GM23338 (cell line): ENCODE measurements around the gene RPS25. TPM values are rescaled to one million over a fixed set of nuclear protein-coding genes. Genes with fewer than 3 reads are reported as not detected.
A peak's percentile ranks its signal among the peaks of the same experiment; 100 is the strongest.

Source experiments
- ATAC-seq: fragments of 200-7000 bp; cut with Tn5 transposase; 3 replicates; pipeline ENCODE4 v1.9.1; 2020
- DNase-seq: peaks from one replicate; pipeline ENCODE4 v3.0.0-alpha.2; 2015; ENCODE audit warnings: low spot score
- H2AFZ ChIP-seq: fragments of 200-600 bp; sonication (generic); 2 replicates; pipeline ENCODE4 v1.8.0; 2016; ENCODE audit warnings: antibody characterized with exemption, mild to moderate bottlenecking, moderate library complexity
- H3F3A ChIP-seq: fragments of 200-600 bp; sonication (generic); replicated peaks from 2 replicates; pipeline ENCODE4 v1.8.0; 2017; ENCODE audit warnings: antibody characterized with exemption, mixed run types, low read depth
- H3K27ac ChIP-seq: fragments of 200-600 bp; sonication (generic); 2 replicates; pipeline ENCODE4 v1.6.1; 2016; ENCODE audit warnings: low read depth
- H3K27me3 ChIP-seq: fragments of 200-600 bp; sonication (generic); 2 replicates; pipeline ENCODE4 v1.8.0; 2016; ENCODE audit warnings: mild to moderate bottlenecking, mixed run types, moderate library complexity; ENCODE audit not compliant: insufficient read depth
- H3K36me3 ChIP-seq: fragments of 200-600 bp; sonication (generic); 2 replicates; pipeline ENCODE4 v1.8.0; 2016; ENCODE audit warnings: mild to moderate bottlenecking; ENCODE audit not compliant: insufficient read depth
- H3K4me1 ChIP-seq: fragments of 200-600 bp; sonication (generic); 2 replicates; pipeline ENCODE4 v1.8.0; 2016; ENCODE audit warnings: mild to moderate bottlenecking, moderate library complexity; ENCODE audit not compliant: insufficient read depth
- H3K4me2 ChIP-seq: fragments of 200-600 bp; sonication (generic); 2 replicates; pipeline ENCODE4 v1.7.1; 2017; ENCODE audit warnings: mixed run types
- H3K4me3 ChIP-seq: fragments of 200-600 bp; sonication (generic); 2 replicates; pipeline ENCODE4 v1.6.1; 2016; ENCODE audit warnings: mixed run types
- H3K79me2 ChIP-seq: fragments of 200-600 bp; sonication (generic); replicated peaks from 2 replicates; pipeline ENCODE4 v1.8.0; 2017; ENCODE audit warnings: mild to moderate bottlenecking; ENCODE audit not compliant: insufficient read depth
- H3K9me2 ChIP-seq: fragments of 200-600 bp; sonication (generic); 2 replicates; pipeline ENCODE4 v1.8.0; 2017; ENCODE audit not compliant: insufficient read depth
- H4K20me1 ChIP-seq: fragments of 200-600 bp; sonication (generic); replicated peaks from 2 replicates; pipeline ENCODE4 v1.8.0; 2017; ENCODE audit warnings: mild to moderate bottlenecking; ENCODE audit not compliant: insufficient read depth
- H3K27ac Mint-ChIP-seq: 2 replicates; pipeline ENCODE4 v1.8.0; 2020; ENCODE audit warnings: inconsistent platforms, mild to moderate bottlenecking, moderate library complexity, mixed read lengths
- H3K27me3 Mint-ChIP-seq: 3 replicates; pipeline ENCODE4 v1.8.0; 2022; ENCODE audit warnings: low read depth, mild to moderate bottlenecking, moderate library complexity, mixed read lengths, inconsistent platforms; ENCODE audit not compliant: insufficient read depth, poor library complexity
- H3K36me3 Mint-ChIP-seq: 3 replicates; pipeline ENCODE4 v1.8.0; 2021; ENCODE audit warnings: low read depth, mild to moderate bottlenecking, inconsistent platforms, moderate library complexity, mixed read lengths
- H3K4me1 Mint-ChIP-seq: 3 replicates; pipeline ENCODE4 v1.8.0; 2020; ENCODE audit warnings: mild to moderate bottlenecking, inconsistent platforms, mixed read lengths
- H3K4me3 Mint-ChIP-seq: 3 replicates; pipeline ENCODE4 v1.8.0; 2021; ENCODE audit warnings: moderate library complexity, mild to moderate bottlenecking, inconsistent platforms, mixed read lengths
- H3K9me3 Mint-ChIP-seq: 3 replicates; pipeline ENCODE4 v1.8.0; 2020; ENCODE audit warnings: moderate library complexity, mild to moderate bottlenecking, inconsistent platforms, mixed read lengths
- CREB1 ChIP-seq: fragments of 250-450 bp; sonication (Bioruptor Pico); IDR thresholded peaks from 2 replicates; pipeline ENCODE4 v1.5.0; 2020; ENCODE audit warnings: low read depth, mild to moderate bottlenecking, moderate library complexity
- CTCF ChIP-seq, 2 experiments: fragments of 200-600 bp in 1 of 2; sonication (generic) in 1 of 2; conservative IDR thresholded peaks; 2 replicates each; pipeline versions ENCODE4 v1.5.1 to v1.6.1; 2016 to 2017; ENCODE audit warnings: antibody characterized with exemption in 2 of 2, low read depth in 2 of 2, mild to moderate bottlenecking in 2 of 2, moderate library complexity in 1 of 2
- EZH2 ChIP-seq: fragments of 200-600 bp; sonication (generic); IDR thresholded peaks from one replicate; pipeline ENCODE4 v1.8.0; 2017; ENCODE audit warnings: antibody characterized with exemption, mild to moderate bottlenecking, low read depth; ENCODE audit not compliant: unreplicated experiment
- EZH2phosphoT487 ChIP-seq: fragments of 200-600 bp; sonication (generic); IDR thresholded peaks from one replicate; pipeline ENCODE4 v1.8.1; 2018; ENCODE audit warnings: antibody characterized with exemption; ENCODE audit not compliant: unreplicated experiment
- JUNB ChIP-seq: IDR thresholded peaks from one replicate; pipeline ENCODE4 v1.6.1; 2016; ENCODE audit warnings: antibody characterized with exemption; ENCODE audit not compliant: unreplicated experiment
- NANOG ChIP-seq: IDR thresholded peaks from 2 replicates; pipeline ENCODE4 v1.6.1; 2016; ENCODE audit warnings: antibody characterized with exemption, borderline replicate concordance
- POLR2AphosphoS5 ChIP-seq: IDR thresholded peaks from 2 replicates; pipeline ENCODE4 v1.6.1; 2016; ENCODE audit warnings: antibody characterized with exemption, low read depth
- REST ChIP-seq: IDR thresholded peaks from one replicate; pipeline ENCODE4 v1.6.1; 2018; ENCODE audit warnings: antibody characterized with exemption; ENCODE audit not compliant: unreplicated experiment
- STAT1 ChIP-seq: IDR thresholded peaks from one replicate; pipeline ENCODE4 v1.6.1; 2016; ENCODE audit warnings: antibody characterized with exemption; ENCODE audit not compliant: unreplicated experiment
- ZNF331 ChIP-seq: fragments of 250-450 bp; sonication (Bioruptor Pico); IDR thresholded peaks from 2 replicates; pipeline ENCODE4 v1.5.0; 2020; ENCODE audit warnings: low read depth, mild to moderate bottlenecking, moderate library complexity
- polyA plus RNA-seq: library from polyadenylated mRNA; unstranded; fragments of >200 nt; fragmentation: Nextera tagmentation; extraction: Ambion mirVana; gene quantifications from 2 replicates; pipeline ENCODE4 v1.2.1, GENCODE V29; 2016
- total RNA-seq: library from RNA; depleted of rRNA; stranded (reverse); fragments of >200 nt; shearing (Covaris generic); gene quantifications from 2 replicates; pipeline ENCODE4 v1.2.3, GENCODE V29; 2014

Gene RPS25
- total and polyA plus RNA-seq, 2 experiments from 2014 or later: 1,965 to 3,622 TPM

GRCh38 chr11:119000906-119001305, 17.2 kb downstream of the RPS25 start (continued):
- TF ChIP-seq EZH2 (no peak), POLR2AphosphoS5 (no peak), ZNF331 (CRISPR knock-in tag) (no peak), CREB1 (CRISPR knock-in tag) (no peak), CTCF (conservative IDR thresholded peaks at IDR 0.05; ENCODE audit: low read depth in 2 of 2) (no peak), NANOG (no peak), EZH2phosphoT487 (no peak), JUNB (no peak), REST (no peak), STAT1 (no peak)

GRCh38 chr11:118998822-118999221, 19.3 kb downstream of the RPS25 start:
- H3K36me3 ChIP-seq: peaks cover 22% of the 10 kb centered on the region
- H3K9me2 ChIP-seq: 0 out of 2 replicates have a peak, but pooled peaks cover 4% of the 10 kb centered on the region
- Mint-ChIP-seq H3K36me3 (peaks cover 65% of the 10 kb centered on the region), H3K4me3 (peak overlapping the region; percentile 100), H3K9me3 (no peaks in the 10 kb centered on the region), H3K27ac (peak overlapping the region; percentile 98), H3K27me3 (peaks cover 4% of the 10 kb centered on the region), H3K4me1 (peaks cover 21% of the 10 kb centered on the region)
- H2AFZ ChIP-seq: no peak overlapping the region
- H3K27me3 ChIP-seq: no peaks in the 10 kb centered on the region
- TF ChIP-seq EZH2phosphoT487 (no peak), JUNB (no peak), POLR2AphosphoS5 (no peak)
- 0 out of 2 replicates have a peak, but pooled peaks cover 8% of the 10 kb centered on the region for H4K20me1 ChIP-seq
- peak overlapping the region; percentile 98 for H3K4me3 ChIP-seq
- DNase-seq (peak; percentile 72), ATAC-seq (peak; percentile 13)
- H3K79me2 ChIP-seq: peaks cover 58% of the 10 kb centered on the region
- H3K4me1 ChIP-seq: peaks cover 16% of the 10 kb centered on the region; the same call in 1 of the 2 replicates
- H3K27ac ChIP-seq: peak overlapping the region; percentile 65; the same call in 1 of the 2 replicates
- H3F3A ChIP-seq: 0 out of 2 replicates have a peak, but pooled peaks cover 5% of the 10 kb centered on the region
- H3K4me2 ChIP-seq: peak overlapping the region; percentile 97
